ENCODE measurements around the gene NBPF9.
"Not testable (repeated sequence)": the region's sequence is repeated elsewhere in the genome, so short reads cannot be mapped to it uniquely, and the experiment has no call there.

NBPF9 gene

DNA sequence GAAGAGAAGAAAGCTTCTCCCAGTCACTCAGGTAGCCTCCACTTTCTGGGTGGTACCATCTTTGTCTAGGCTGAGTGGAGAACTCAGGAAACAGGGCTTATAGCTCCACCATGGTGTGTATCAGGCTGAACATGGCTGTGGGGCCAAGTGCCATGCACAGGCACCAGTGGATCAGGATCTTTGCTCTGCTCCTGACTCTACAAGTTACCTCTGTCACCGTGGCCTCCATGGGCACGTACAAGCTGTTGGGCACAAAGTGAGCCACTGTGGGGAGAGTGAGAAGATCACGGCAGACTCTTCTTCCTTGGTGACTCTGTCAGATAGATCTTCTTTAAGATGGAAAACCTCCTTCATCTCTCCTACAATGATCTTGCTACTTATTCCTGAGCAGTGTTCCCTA, 93.6 kb downstream of the NBPF9 start:
- not testable (repeated sequence) for DNase-seq

DNA sequence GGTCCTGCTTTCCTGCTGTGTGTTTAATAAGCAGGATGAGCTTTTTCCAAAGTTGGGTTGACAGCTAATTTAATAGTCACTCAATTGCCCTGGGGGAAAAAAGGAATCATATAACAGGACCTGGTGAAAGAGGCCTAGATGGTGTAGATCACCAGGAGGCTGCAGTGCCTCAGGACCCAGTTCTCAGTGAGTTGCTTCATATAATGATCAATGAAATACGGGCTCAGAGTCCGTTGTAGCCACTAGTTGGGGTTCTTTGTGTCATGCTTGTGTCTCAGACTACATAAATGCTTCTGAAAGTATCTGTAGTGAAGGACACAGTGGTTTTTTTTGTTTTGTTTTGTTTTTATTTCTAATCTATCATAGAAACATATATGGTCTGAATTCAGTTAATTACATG, 94.6 kb downstream of the NBPF9 start:
- DNase-seq = not testable (repeated sequence)

DNA sequence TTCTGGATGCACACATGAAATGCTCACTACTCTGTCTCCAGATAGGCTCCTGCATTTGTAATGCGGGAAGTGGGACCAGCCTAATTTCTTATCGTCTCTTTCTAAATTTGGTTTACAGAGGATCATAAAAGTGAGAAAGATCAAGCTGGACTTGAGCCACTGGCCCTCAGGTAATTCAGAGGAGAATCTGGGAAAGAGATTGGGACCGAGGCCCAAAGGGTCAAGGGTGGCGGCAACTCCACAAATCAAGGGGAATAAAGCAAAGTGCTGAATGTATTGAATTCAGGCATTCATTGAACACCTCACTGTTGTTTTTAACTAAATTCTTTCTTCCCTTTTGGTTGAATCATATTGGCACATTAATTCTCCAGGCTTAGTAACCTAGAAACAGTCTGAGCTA, 95.0 kb downstream of the NBPF9 start:
- DNase-seq = not testable (repeated sequence)
